A673 (cell line): ENCODE data around the gene KRT80. TPM values are rescaled to one million over a fixed set of nuclear protein-coding genes. Genes with fewer than 3 reads are reported as not detected.
A peak's percentile ranks its signal among the peaks of the same experiment; 100 is the strongest.

Source experiments
- BruUV-seq: library from RNA; stranded (reverse); fragments of 400-500 nt; replicated peaks from 2 replicates; lab custom pipeline; 2021; lab: Mats Ljungman, UMichigan
- CTCF ChIA-PET: fragments of 300-600 bp; sonication (Branson Sonifier 250); formaldehyde crosslinking; loops from one replicate; lab custom pipeline; 2022; ENCODE audit warnings: antibody characterized with exemption; lab: Charles Lee
- POLR2A ChIA-PET: fragments of 300-600 bp; sonication (Branson Sonifier 250); formaldehyde crosslinking; loops from one replicate; lab custom pipeline; 2022; ENCODE audit warnings: antibody characterized with exemption; ENCODE audit not compliant: low non-redundant PET; lab: Charles Lee
- DNase-seq: peaks from one replicate; pipeline ENCODE4 v3.0.0-alpha.2; 2015; ENCODE audit warnings: low spot score
- H3K27ac ChIP-seq: fragments of 200-600 bp; sonication (generic); 2 replicates; pipeline ENCODE4 v1.5.1; 2016; ENCODE audit warnings: mixed run types, low read depth, mild to moderate bottlenecking, mixed read lengths, antibody characterized with exemption, low read length; ENCODE audit not compliant: poor library complexity, severe bottlenecking
- H3K27me3 ChIP-seq: fragments of 200-600 bp; sonication (generic); replicated peaks from 2 replicates; pipeline ENCODE4 v1.6.1; 2017; ENCODE audit warnings: mixed run types, low read depth, mild to moderate bottlenecking, mixed read lengths, antibody characterized with exemption, low read length; ENCODE audit not compliant: insufficient read depth, poor library complexity
- H3K36me3 ChIP-seq: fragments of 200-600 bp; sonication (generic); 2 replicates; pipeline ENCODE4 v1.6.1; 2016; ENCODE audit warnings: mixed run types, mild to moderate bottlenecking, mixed read lengths, antibody characterized with exemption, low read length; ENCODE audit not compliant: insufficient read depth, poor library complexity, severe bottlenecking
- H3K4me1 ChIP-seq: fragments of 200-600 bp; sonication (generic); 2 replicates; pipeline ENCODE4 v1.6.1; 2017; ENCODE audit warnings: mixed run types, mild to moderate bottlenecking, mixed read lengths, antibody characterized with exemption, low read length; ENCODE audit not compliant: insufficient read depth, poor library complexity, severe bottlenecking
- H3K4me3 ChIP-seq: fragments of 200-600 bp; sonication (generic); 2 replicates; pipeline ENCODE4 v1.5.1; 2016; ENCODE audit warnings: low read depth, mixed run types, mild to moderate bottlenecking, mixed read lengths, low read length; ENCODE audit not compliant: poor library complexity, severe bottlenecking
- H3K9me3 ChIP-seq: fragments of 200-600 bp; sonication (generic); 2 replicates; pipeline ENCODE4 v1.6.1; 2016; ENCODE audit warnings: mixed run types, low read depth, mild to moderate bottlenecking, mixed read lengths, antibody characterized with exemption, low read length; ENCODE audit not compliant: poor library complexity, severe bottlenecking
- CTCF ChIP-seq: fragments of 300-800, 200-600 bp; sonication (generic); conservative IDR thresholded peaks from 2 replicates; pipeline ENCODE4 v1.5.1; 2017; ENCODE audit warnings: low read depth, mild to moderate bottlenecking, antibody characterized with exemption, low read length, moderate library complexity, mixed read lengths
- EZH2 ChIP-seq: fragments of 200-600 bp; sonication (generic); IDR thresholded peaks from 2 replicates; pipeline ENCODE4 v1.6.1; 2017; ENCODE audit warnings: borderline replicate concordance, low read depth, mild to moderate bottlenecking, mixed read lengths, antibody characterized with exemption, low read length; ENCODE audit not compliant: poor library complexity, severe bottlenecking
- intact Hi-C: fragments of 100-400 bp; cut with micrococcal nuclease; formaldehyde crosslinking; loops from one replicate; pipeline ENCODE4 v1.10.0; 2022; ENCODE audit not compliant: unreplicated experiment
- total RNA-seq: library from RNA; stranded (reverse); gene quantifications from 2 replicates; pipeline ENCODE4 v1.2.3, GENCODE V29; 2021

KRT80 gene
- total RNA-seq, 1 experiment from 2014 or later: 1.0 TPM

GRCh38 chr12:52181746-52182145, 10.1 kb downstream of the KRT80 start:
- peaks cover 10% of the 10 kb centered on the region for H3K4me1 ChIP-seq
- H3K27me3 ChIP-seq: no peaks in the 10 kb centered on the region
- no peak for TF ChIP-seq CTCF
- TF ChIP-seq EZH2: no peak
- H3K36me3 ChIP-seq: no peaks in the 10 kb centered on the region
- intact Hi-C loops: no loop called here
- H3K9me3 ChIP-seq: no peaks in the 10 kb centered on the region
- peak; percentile 63 for DNase-seq
- CTCF ChIA-PET: no interaction called here
- H3K27ac ChIP-seq: peak overlapping the region; percentile 36
- H3K4me3 ChIP-seq: no peak overlapping the region
- POLR2A ChIA-PET: no interaction called here
- no TSS peak for BruUV-seq

DNA sequence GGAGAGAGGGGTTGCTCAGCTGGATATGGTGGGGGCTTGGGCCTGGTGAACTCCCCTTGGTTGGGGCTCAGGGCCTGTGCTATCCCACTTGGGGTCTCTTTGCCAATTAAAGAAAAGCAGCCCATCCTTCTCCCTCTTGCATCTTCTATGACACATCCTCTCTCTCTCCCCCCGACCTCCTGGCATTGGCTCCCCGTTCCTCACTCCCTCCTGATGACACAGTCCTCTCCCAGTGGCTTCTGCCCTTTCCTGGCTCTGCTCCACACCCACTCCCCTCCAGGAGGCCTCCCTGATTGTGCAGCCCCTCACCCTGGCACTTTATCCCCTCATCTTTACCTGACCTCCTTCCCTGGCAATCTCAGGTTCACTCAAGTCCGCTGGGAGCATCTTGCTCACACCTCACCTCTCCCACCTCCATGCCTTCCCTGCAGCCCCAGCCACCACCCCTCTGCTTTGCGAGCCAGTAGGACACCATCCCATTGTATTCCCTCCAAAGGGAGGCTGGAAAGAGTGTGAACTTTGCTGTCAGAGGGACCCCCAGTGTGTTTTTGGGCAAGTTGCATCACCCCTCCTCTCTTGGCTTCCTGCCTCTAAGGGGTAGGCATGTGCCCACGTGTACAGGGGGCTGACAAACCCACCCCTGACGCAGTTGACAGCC, 10.7 kb downstream of the KRT80 start:
- intact Hi-C loops: no loop called here
- H3K9me3 ChIP-seq: no peaks in the 10 kb centered on the region
- ChIA-PET CTCF (no interaction called here), POLR2A (no interaction called here)
- DNase-seq: no peak
- H3K36me3 ChIP-seq: no peaks in the 10 kb centered on the region
- no peak for TF ChIP-seq CTCF
- no peak for TF ChIP-seq EZH2
- peak overlapping the region; percentile 36 for H3K27ac ChIP-seq
- BruUV-seq: no TSS peak
- peaks cover 14% of the 10 kb centered on the region for H3K4me1 ChIP-seq
- no peaks in the 10 kb centered on the region for H3K27me3 ChIP-seq
- H3K4me3 ChIP-seq: no peak overlapping the region

DNA sequence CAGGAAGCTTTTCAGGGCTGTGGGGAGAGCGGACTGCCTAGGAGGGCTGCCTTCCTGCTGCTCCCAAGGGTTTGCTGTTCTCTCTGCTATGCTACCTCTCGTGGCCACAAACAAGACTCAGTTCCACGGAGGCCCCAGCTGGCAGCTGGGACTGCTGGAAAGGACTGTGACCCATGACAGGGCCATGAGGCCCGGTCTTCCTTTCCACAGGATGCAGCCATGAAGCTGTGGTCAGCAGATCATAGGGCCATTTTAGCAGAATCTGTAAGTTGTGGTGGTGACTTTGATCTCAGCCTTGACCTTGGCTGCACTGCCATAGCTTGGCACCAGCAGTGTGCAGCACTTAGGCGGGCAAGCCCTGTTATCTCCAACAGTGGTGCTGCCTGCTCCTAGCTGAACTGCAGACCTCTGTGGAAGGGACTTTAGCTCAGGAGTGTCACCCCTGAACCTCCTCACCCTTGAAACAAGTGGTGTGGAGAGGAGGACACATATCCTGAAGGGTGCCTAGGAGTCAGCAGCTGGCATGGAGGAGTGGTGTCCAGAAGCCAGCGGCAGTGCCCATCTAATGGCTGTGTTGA, 12.3 kb downstream of the KRT80 start:
- no TSS peak for BruUV-seq
- Histone ChIP-seq H3K27me3 (no peaks in the 10 kb centered on the region), H3K9me3 (no peaks in the 10 kb centered on the region), H3K4me1 (peaks cover 28% of the 10 kb centered on the region), H3K36me3 (no peaks in the 10 kb centered on the region), H3K27ac (peak overlapping the region; percentile 2), H3K4me3 (no peak overlapping the region)
- TF ChIP-seq CTCF (no peak), EZH2 (no peak)
- intact Hi-C loops: no loop called here
- ChIA-PET CTCF (no interaction called here), POLR2A (no interaction called here)
- no peak for DNase-seq
